ENCODE results near the gene TMEM82.

The TMEM82 gene

GRCh38 chr1:15757016-15757543, 14.8 kb downstream of the TMEM82 start:
- DNase-seq (ENCODE audit: low read depth), result no peak

- DNase-seq (ENCODE audit: low read depth), result no peak
Measured at GRCh38 chr1:15757575-15758342, 15.5 kb downstream of the TMEM82 start.

- no peak for DNase-seq (ENCODE audit: low read depth)
Measured at GRCh38 chr1:15758343-15758931, 16.1 kb downstream of the TMEM82 start, which contains the start of gene FBLIM1. Gene FBLIM1 (plus strand): TSS chr1:15758795. CDS start chr1:15764984, 6,189 bp downstream.

GRCh38 chr1:15758953-15759661, 16.8 kb downstream of the TMEM82 start:
- DNase-seq (ENCODE audit: low read depth), result no peak

- peak; percentile 31 for DNase-seq (ENCODE audit: low read depth)
Measured at GRCh38 chr1:15760520-15761211, 18.4 kb downstream of the TMEM82 start.

GRCh38 chr1:15761366-15762128, 19.2 kb downstream of the TMEM82 start:
- no peak for DNase-seq (ENCODE audit: low read depth)

- DNase-seq (ENCODE audit: low read depth), result no peak
Measured at GRCh38 chr1:15762546-15762945, 20.2 kb downstream of the TMEM82 start.

GRCh38 chr1:15764269-15764764, 22.0 kb downstream of the TMEM82 start:
- no peak for DNase-seq (ENCODE audit: low read depth)

GRCh38 chr1:15764890-15765289, 22.6 kb downstream of the TMEM82 start:
- DNase-seq (ENCODE audit: low read depth), result no peak

GRCh38 chr1:15765495-15766194, 23.3 kb downstream of the TMEM82 start:
- peak; percentile 28 for DNase-seq (ENCODE audit: low read depth)

GRCh38 chr1:15767941-15768340, 25.6 kb downstream of the TMEM82 start:
- no peak for DNase-seq (ENCODE audit: low read depth)

- no peak for DNase-seq (ENCODE audit: low read depth)
Measured at GRCh38 chr1:15768388-15768787, 26.1 kb downstream of the TMEM82 start.

GRCh38 chr1:15770313-15770962, 28.1 kb downstream of the TMEM82 start:
- no peak for DNase-seq (ENCODE audit: low read depth)

- DNase-seq (ENCODE audit: low read depth), result no peak
Measured at GRCh38 chr1:15771836-15772515, 29.7 kb downstream of the TMEM82 start.

- DNase-seq (ENCODE audit: low read depth), result no peak
Measured at GRCh38 chr1:15775706-15776105, 33.4 kb downstream of the TMEM82 start.

GRCh38 chr1:15777909-15778707, 35.8 kb downstream of the TMEM82 start:
- DNase-seq (ENCODE audit: low read depth), result no peak

GRCh38 chr1:15785683-15786082, 43.4 kb downstream of the TMEM82 start:
- DNase-seq (ENCODE audit: low read depth), result no peak

- peak; percentile 36 for DNase-seq (ENCODE audit: low read depth)
Measured at GRCh38 chr1:15786581-15786980, 44.3 kb downstream of the TMEM82 start.
